Stomach (tissue), 9 donors: ENCODE results near the gene VIPAS39. TPM values are rescaled to one million over a fixed set of nuclear protein-coding genes. Genes with fewer than 3 reads are reported as not detected.

Experiments
- DNase-seq, 2 donors: peaks; one replicate each; pipeline versions ENCODE4 v3.0.0 to v3.0.0-alpha.2; 2013 to 2019
- H3K27ac ChIP-seq, 5 donors: fragments of 200-600 bp in 4 of 5; sonication (generic) in 4 of 5; one replicate each; pipeline ENCODE4 v1.5.1; 2013 to 2019; ENCODE audit warnings: mild to moderate bottlenecking in 1 of 5, moderate library complexity in 1 of 5
- H3K27me3 ChIP-seq, 3 donors: fragments of 200-600 bp; sonication (generic); one replicate each; pipeline ENCODE4 v1.5.1; 2017 to 2019; ENCODE audit warnings: mixed run types in 1 of 3
- H3K36me3 ChIP-seq, 4 donors: fragments of 200-600 bp; sonication (generic); 1 replicate in 3 of 4; 2 replicates in 1 of 4; pipeline ENCODE4 v1.5.1; 2016 to 2019
- H3K4me1 ChIP-seq, 4 donors: fragments of 200-600 bp; sonication (generic); one replicate each; pipeline ENCODE4 v1.5.1; 2016 to 2019
- H3K4me3 ChIP-seq, 4 donors: fragments of 200-600 bp; sonication (generic) in 3 of 4; one replicate each; pipeline ENCODE4 v1.5.1; 2016 to 2019; ENCODE audit warnings: mild to moderate bottlenecking in 1 of 4
- H3K9me3 ChIP-seq, 4 donors: fragments of 200-600 bp; sonication (generic); one replicate each; pipeline ENCODE4 v1.5.1; 2016 to 2019
- CTCF ChIP-seq, 7 experiments: fragments of 450-650 bp in 4 of 7; fragments of 200-600 bp in 3 of 7; sonication (generic) in 3 of 7; IDR thresholded peaks; one replicate each; pipeline ENCODE4 v1.5.1; 2016 to 2019; ENCODE audit warnings: antibody characterized with exemption in 7 of 7, control low read depth in 2 of 7, mild to moderate bottlenecking in 1 of 7
- EP300 ChIP-seq: sonication (generic); formaldehyde crosslinking; IDR thresholded peaks from one replicate; pipeline ENCODE4 v1.6.1; 2017; ENCODE audit warnings: antibody characterized with exemption
- POLR2A ChIP-seq, 4 donors: fragments of 450-650 bp; IDR thresholded peaks; one replicate each; pipeline ENCODE4 v1.6.1; 2016; ENCODE audit warnings: antibody characterized with exemption in 4 of 4, control low read depth in 2 of 4, mild to moderate bottlenecking in 1 of 4, moderate library complexity in 1 of 4
- POLR2AphosphoS5 ChIP-seq, 3 donors: sonication (generic); formaldehyde crosslinking; IDR thresholded peaks; one replicate each; pipeline ENCODE4 v1.6.1; 2016; ENCODE audit warnings: antibody characterized with exemption in 3 of 3
- WGBS, 5 donors: extraction: QIAGEN DNeasy Blood & Tissue Kit in 3 of 5; methylation state at CpG; one replicate each; pipeline versions ENCODE4 v1.1.5 to v1.1.7; 2013 to 2018; 5-methylcytosine and 5-hydroxymethylcytosine counted together
- intact Hi-C: fragments of 100-400 bp; cut with DNase I; formaldehyde crosslinking; loops from one replicate; pipeline ENCODE4 v1.15.1; 2023; ENCODE audit warnings: low total_unique reads
- polyA plus RNA-seq, 3 donors: library from polyadenylated mRNA; stranded (reverse); fragments of 200-250 nt; gene quantifications; one replicate each; pipeline ENCODE4 v1.2.3, GENCODE V29; 2013
- total RNA-seq, 5 donors: library from RNA; depleted of rRNA; stranded (reverse); fragments of >200 nt; gene quantifications; one replicate each; pipeline versions ENCODE4 v1.1.0 to v1.2.3, GENCODE V29; 2014 to 2016
- donor health status: healthy with polysubstance abuse.
- donor health status: Bipolar disorder and iron deficiency.
- donor health status: healthy.

VIPAS39 gene
- total and polyA plus RNA-seq, 8 donors: 6.3 to 53.1 (median 12.7) TPM

GRCh38 chr14:77491056-77491455 lies 33.7 kb upstream of the VIPAS39 start:
- no peak for TF ChIP-seq POLR2AphosphoS5 (IDR thresholded peaks at IDR 0.05)
- TF ChIP-seq EP300: no peak
- TF ChIP-seq POLR2A (IDR thresholded peaks at IDR 0.05): no peak
- DNase-seq: no peak
- WGBS, 5 donors: 84 to 91% (median 88%) methylated on average over 5 of the region's 5 CpGs

GRCh38 chr14:77490347-77490986 lies 33.1 kb upstream of the VIPAS39 start:
- TF ChIP-seq CTCF (IDR thresholded peaks at IDR 0.05) (no peak), POLR2AphosphoS5 (IDR thresholded peaks at IDR 0.05) (no peak), EP300 (no peak), POLR2A (IDR thresholded peaks at IDR 0.05) (no peak)
- Histone ChIP-seq H3K4me3 (no peak overlapping the region), H3K9me3 (no peaks in the 10 kb centered on the region), H3K27me3 (no peaks in the 10 kb centered on the region), H3K36me3 (no peaks in the 10 kb centered on the region), H3K4me1 (no peaks in the 10 kb centered on the region), H3K27ac (no peak overlapping the region)
- intact Hi-C loops: no loop called here
- 86 to 91% (median 91%) methylated on average over 8 of the region's 8 CpGs for WGBS, 5 donors
- DNase-seq: no peak

More at GRCh38 chr14:77491056-77491455, 33.7 kb upstream of the VIPAS39 start:
- peaks cover 0 to 5% (median 0%) of the 10 kb centered on the region in 3 donors for H3K27me3 ChIP-seq
- no peaks in the 10 kb centered on the region for H3K36me3 ChIP-seq
- no peak overlapping the region for H3K4me3 ChIP-seq
- no peak overlapping the region for H3K27ac ChIP-seq
- H3K9me3 ChIP-seq: no peaks in the 10 kb centered on the region
- no peaks in the 10 kb centered on the region for H3K4me1 ChIP-seq
- intact Hi-C loops: no loop called here

GRCh38 chr14:77489041-77489440 lies 31.6 kb upstream of the VIPAS39 start:
- 84 to 89% (median 87%) methylated on average over 6 of the region's 6 CpGs for whole genome bisulfite sequencing, 5 donors
- Histone ChIP-seq H3K4me3 (no peak overlapping the region), H3K9me3 (no peaks in the 10 kb centered on the region), H3K27me3 (no peaks in the 10 kb centered on the region), H3K27ac (no peak overlapping the region), H3K36me3 (no peaks in the 10 kb centered on the region), H3K4me1 (no peaks in the 10 kb centered on the region)
- intact Hi-C loops: no loop called here
- TF ChIP-seq EP300 (no peak), POLR2A (IDR thresholded peaks at IDR 0.05) (no peak), POLR2AphosphoS5 (IDR thresholded peaks at IDR 0.05) (no peak), CTCF (IDR thresholded peaks at IDR 0.05) (no peak)
- DNase-seq: no peak

- no peak for DNase-seq
- whole genome bisulfite sequencing, 5 donors: 77 to 90% (median 85%) methylated on average over 7 of the region's 7 CpGs
- Histone ChIP-seq H3K27ac (no peak overlapping the region), H3K9me3 (no peaks in the 10 kb centered on the region), H3K36me3 (no peaks in the 10 kb centered on the region), H3K4me3 (no peak overlapping the region), H3K4me1 (no peaks in the 10 kb centered on the region), H3K27me3 (no peaks in the 10 kb centered on the region)
- intact Hi-C loops: no loop called here
- no peak for TF ChIP-seq EP300
- TF ChIP-seq POLR2A (IDR thresholded peaks at IDR 0.05): no peak
- no peak for TF ChIP-seq POLR2AphosphoS5 (IDR thresholded peaks at IDR 0.05)
- no peak for TF ChIP-seq CTCF (IDR thresholded peaks at IDR 0.05)
Observed at GRCh38 chr14:77488558-77488957, 31.2 kb upstream of the VIPAS39 start.

GRCh38 chr14:77485901-77486678 lies 28.7 kb upstream of the VIPAS39 start:
- Histone ChIP-seq H3K27ac (no peak overlapping the region), H3K9me3 (no peaks in the 10 kb centered on the region), H3K36me3 (no peaks in the 10 kb centered on the region), H3K27me3 (no peaks in the 10 kb centered on the region), H3K4me3 (no peak overlapping the region), H3K4me1 (no peaks in the 10 kb centered on the region)
- TF ChIP-seq CTCF (IDR thresholded peaks at IDR 0.05): no peak
- no peak for TF ChIP-seq POLR2AphosphoS5 (IDR thresholded peaks at IDR 0.05)
- TF ChIP-seq EP300: no peak
- TF ChIP-seq POLR2A (IDR thresholded peaks at IDR 0.05): no peak
- DNase-seq: no peak
- intact Hi-C loops: no loop called here
- WGBS, 5 donors: 83 to 94% (median 89%) methylated on average over 7 of the region's 7 CpGs
